ENCODE results near the gene NAA11. TPM values are rescaled to one million over a fixed set of nuclear protein-coding genes. Genes with fewer than 3 reads are reported as not detected.

Gene NAA11
- not detected for total RNA-seq

DNA sequence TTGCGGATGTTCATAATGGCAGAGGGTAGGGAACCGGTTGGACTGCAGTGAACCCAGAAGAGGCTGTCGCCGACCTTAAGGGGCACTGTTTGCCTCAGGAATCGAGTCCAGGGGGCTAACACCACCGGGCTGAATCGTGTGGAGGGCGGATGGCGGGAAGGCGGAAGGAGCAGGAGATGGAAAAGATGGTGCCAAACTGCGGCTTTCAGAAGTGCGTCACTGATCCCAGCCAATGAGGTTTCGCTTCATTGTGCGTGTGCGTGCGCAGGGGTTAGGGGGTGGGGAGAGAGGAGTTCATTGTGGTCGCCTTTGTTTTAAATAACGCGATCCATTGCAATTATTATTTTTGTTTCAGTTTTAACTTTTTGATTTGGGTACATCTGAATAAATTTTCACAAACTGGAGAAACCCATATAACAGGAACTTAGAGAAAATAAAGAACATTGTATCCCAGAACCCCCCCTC, at the start of gene NAA11:
TSS of gene NAA11 (minus strand) at position 198 of the 465 bp plus-strand sequence. CDS start at position 14, 184 bp downstream.
- ATAC-seq: no peak
- Mint-ChIP-seq H3K27me3 (no peaks in the 10 kb centered on the region), H3K4me3 (no peak within 1 kb of the TSS)

DNA sequence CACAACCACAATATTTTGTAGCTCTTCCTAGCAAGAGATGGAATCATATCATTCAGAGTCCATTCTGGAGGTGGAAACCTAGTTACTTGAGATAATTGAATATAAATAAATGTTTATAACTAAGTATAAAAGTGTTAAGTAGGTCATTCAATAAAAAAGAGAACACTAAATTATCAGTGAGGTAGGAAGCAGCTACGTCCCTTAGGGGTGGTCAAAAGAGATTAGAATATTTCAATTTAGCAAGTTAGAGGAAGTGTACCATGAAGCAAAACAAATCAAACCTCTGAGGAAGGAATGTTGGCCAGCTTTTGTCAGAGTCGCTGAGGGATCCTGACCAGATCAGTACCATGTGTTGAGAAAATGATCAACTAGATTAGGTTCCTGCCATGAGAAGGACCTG, 44.2 kb upstream of the NAA11 start:
- Mint-ChIP-seq H3K27me3 (no peaks in the 10 kb centered on the region), H3K4me3 (no peak overlapping the region), H3K9me3 (peaks cover 4% of the 10 kb centered on the region), H3K4me1 (ENCODE audit: low read depth in 2 of 2) (no peaks in the 10 kb centered on the region), H3K36me3 (no peaks in the 10 kb centered on the region), H3K27ac (no peak overlapping the region)
- DNase-seq (ENCODE audit: low spot score): no peak
- ATAC-seq: no peak

More for the DNA sequence above, at the start of gene NAA11:
- Mint-ChIP-seq H3K36me3 (no peaks in the 10 kb centered on the region), H3K27ac (no peak within 1 kb of the TSS), H3K4me1 (ENCODE audit: low read depth in 2 of 2) (no peaks in the 10 kb centered on the region), H3K9me3 (no peaks in the 10 kb centered on the region)
- no peak for DNase-seq (ENCODE audit: low spot score)

- DNase-seq (ENCODE audit: low spot score) (no peak), ATAC-seq (no peak)
- Mint-ChIP-seq H3K4me1 (ENCODE audit: low read depth in 2 of 2) (no peaks in the 10 kb centered on the region), H3K9me3 (peaks cover 4% of the 10 kb centered on the region), H3K27me3 (no peaks in the 10 kb centered on the region), H3K36me3 (no peaks in the 10 kb centered on the region), H3K27ac (no peak overlapping the region), H3K4me3 (no peak overlapping the region)
Measured at GRCh38 chr4:79367096-79367495, 41.2 kb upstream of the NAA11 start.

DNA sequence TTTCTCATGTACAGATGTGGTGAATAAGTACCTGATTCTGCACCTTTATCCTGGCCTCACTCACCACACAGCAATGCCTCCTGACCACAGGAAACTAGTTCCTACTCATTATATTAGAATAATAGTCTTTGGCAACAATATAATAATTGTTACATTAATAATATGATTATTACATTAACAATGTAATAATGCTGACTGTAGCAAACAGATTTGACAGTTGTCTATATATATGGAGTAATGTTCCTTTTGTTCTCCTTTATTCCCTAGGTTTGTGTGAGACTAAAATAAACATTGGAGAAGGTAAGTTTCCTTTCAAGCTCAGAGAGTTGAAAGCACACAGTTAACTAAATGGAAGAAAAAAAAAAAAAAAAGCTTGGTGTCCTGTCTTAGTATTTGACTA, 40.6 kb upstream of the NAA11 start:
- Mint-ChIP-seq H3K4me3 (no peak overlapping the region), H3K27me3 (no peaks in the 10 kb centered on the region), H3K27ac (no peak overlapping the region), H3K4me1 (ENCODE audit: low read depth in 2 of 2) (no peaks in the 10 kb centered on the region), H3K9me3 (peaks cover 4% of the 10 kb centered on the region), H3K36me3 (no peaks in the 10 kb centered on the region)
- ATAC-seq (no peak), DNase-seq (ENCODE audit: low spot score) (no peak)

GRCh38 chr4:79364061-79364460, 38.2 kb upstream of the NAA11 start:
- no peak overlapping the region for H3K27ac Mint-ChIP-seq
- no peaks in the 10 kb centered on the region for H3K4me1 Mint-ChIP-seq (ENCODE audit: low read depth in 2 of 2)
- no peaks in the 10 kb centered on the region for H3K9me3 Mint-ChIP-seq
- DNase-seq (ENCODE audit: low spot score) (no peak), ATAC-seq (no peak)
- H3K36me3 Mint-ChIP-seq: no peaks in the 10 kb centered on the region
- H3K27me3 Mint-ChIP-seq: no peaks in the 10 kb centered on the region
- H3K4me3 Mint-ChIP-seq: no peak overlapping the region

- ATAC-seq (no peak), DNase-seq (ENCODE audit: low spot score) (no peak)
- no peaks in the 10 kb centered on the region for H3K4me1 Mint-ChIP-seq (ENCODE audit: low read depth in 2 of 2)
- H3K9me3 Mint-ChIP-seq: no peaks in the 10 kb centered on the region
- no peak overlapping the region for H3K27ac Mint-ChIP-seq
- H3K27me3 Mint-ChIP-seq: no peaks in the 10 kb centered on the region
- H3K36me3 Mint-ChIP-seq: no peaks in the 10 kb centered on the region
- H3K4me3 Mint-ChIP-seq: no peak overlapping the region
Measured at GRCh38 chr4:79362626-79363025, 36.8 kb upstream of the NAA11 start.

GRCh38 chr4:79360006-79360405, 34.1 kb upstream of the NAA11 start:
- no peaks in the 10 kb centered on the region for H3K27me3 Mint-ChIP-seq
- H3K9me3 Mint-ChIP-seq: no peaks in the 10 kb centered on the region
- no peak for ATAC-seq
- no peak overlapping the region for H3K4me3 Mint-ChIP-seq
- no peaks in the 10 kb centered on the region for H3K4me1 Mint-ChIP-seq (ENCODE audit: low read depth in 2 of 2)
- no peaks in the 10 kb centered on the region for H3K36me3 Mint-ChIP-seq
- no peak for DNase-seq (ENCODE audit: low spot score)
- H3K27ac Mint-ChIP-seq: no peak overlapping the region

GRCh38 chr4:79358438-79358837, 32.6 kb upstream of the NAA11 start:
- no peaks in the 10 kb centered on the region for H3K4me1 Mint-ChIP-seq (ENCODE audit: low read depth in 2 of 2)
- no peaks in the 10 kb centered on the region for H3K36me3 Mint-ChIP-seq
- no peak for DNase-seq (ENCODE audit: low spot score)
- no peak overlapping the region for H3K27ac Mint-ChIP-seq
- H3K4me3 Mint-ChIP-seq: no peak overlapping the region
- ATAC-seq: no peak
- no peaks in the 10 kb centered on the region for H3K27me3 Mint-ChIP-seq
- no peaks in the 10 kb centered on the region for H3K9me3 Mint-ChIP-seq

DNA sequence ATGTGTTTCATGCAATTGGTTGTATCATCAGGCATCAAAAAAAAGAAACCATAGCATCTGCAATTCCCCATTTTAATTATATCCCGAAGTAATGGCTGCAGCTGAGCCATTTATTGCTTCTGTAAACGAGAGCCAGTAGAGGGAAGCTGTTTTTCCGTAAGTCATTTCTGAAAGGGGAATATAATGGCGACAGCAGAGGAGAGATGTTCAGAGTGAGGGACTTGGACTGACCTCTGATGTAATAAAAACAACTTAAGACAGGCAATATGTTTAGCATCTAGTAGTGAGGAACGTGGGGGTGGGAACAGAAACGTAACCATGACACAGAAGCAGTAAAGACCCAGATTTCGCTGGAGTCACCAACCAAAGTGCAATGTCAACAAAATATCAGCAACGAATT, 31.5 kb upstream of the NAA11 start:
- no peaks in the 10 kb centered on the region for H3K4me1 Mint-ChIP-seq (ENCODE audit: low read depth in 2 of 2)
- no peaks in the 10 kb centered on the region for H3K27me3 Mint-ChIP-seq
- ATAC-seq (no peak), DNase-seq (ENCODE audit: low spot score) (no peak)
- H3K27ac Mint-ChIP-seq: no peak overlapping the region
- H3K9me3 Mint-ChIP-seq: no peaks in the 10 kb centered on the region
- no peak overlapping the region for H3K4me3 Mint-ChIP-seq
- H3K36me3 Mint-ChIP-seq: no peaks in the 10 kb centered on the region

DNA sequence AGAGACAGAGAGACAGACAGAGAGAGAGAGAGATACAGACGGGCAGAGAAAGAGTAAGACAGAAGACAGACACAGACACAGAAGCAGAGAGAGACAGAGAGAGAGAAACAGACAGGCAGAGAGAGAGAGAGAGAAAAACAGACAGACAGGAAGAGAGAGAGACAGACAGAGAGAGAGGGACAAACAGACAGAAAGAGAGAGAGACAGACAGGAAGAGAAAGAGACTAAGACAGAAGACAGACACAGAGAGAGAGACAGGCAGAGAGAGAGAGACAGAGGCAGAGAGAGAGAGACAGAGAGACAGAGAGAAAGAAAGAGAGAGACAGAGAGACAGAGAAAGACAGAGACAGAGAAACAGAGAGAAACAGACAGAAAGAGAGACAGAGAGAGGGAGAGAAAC, 27.2 kb upstream of the NAA11 start:
- no peaks in the 10 kb centered on the region for H3K36me3 Mint-ChIP-seq
- ATAC-seq: no peak
- no peak overlapping the region for H3K27ac Mint-ChIP-seq

GRCh38 chr4:79348405-79348804, 22.5 kb upstream of the NAA11 start:
- no peaks in the 10 kb centered on the region for H3K27me3 Mint-ChIP-seq

More for the DNA sequence above, 27.2 kb upstream of the NAA11 start:
- H3K4me1 Mint-ChIP-seq (ENCODE audit: low read depth in 2 of 2): no peaks in the 10 kb centered on the region
- DNase-seq (ENCODE audit: low spot score): no peak
- no peaks in the 10 kb centered on the region for H3K27me3 Mint-ChIP-seq
- no peak overlapping the region for H3K4me3 Mint-ChIP-seq
- H3K9me3 Mint-ChIP-seq: peaks cover 3% of the 10 kb centered on the region

GRCh38 chr4:79341893-79342653, 16.2 kb upstream of the NAA11 start:
- H3K36me3 Mint-ChIP-seq: peaks cover 7% of the 10 kb centered on the region
- DNase-seq (ENCODE audit: low spot score) (no peak), ATAC-seq (no peak)
- peaks cover 23% of the 10 kb centered on the region for H3K9me3 Mint-ChIP-seq
- H3K4me1 Mint-ChIP-seq (ENCODE audit: low read depth in 2 of 2): no peaks in the 10 kb centered on the region
- H3K27ac Mint-ChIP-seq: no peak overlapping the region
- H3K27me3 Mint-ChIP-seq: no peaks in the 10 kb centered on the region
- H3K4me3 Mint-ChIP-seq: no peak overlapping the region

More at GRCh38 chr4:79348405-79348804, 22.5 kb upstream of the NAA11 start:
- no peak for ATAC-seq
- DNase-seq (ENCODE audit: low spot score): no peak
- Mint-ChIP-seq H3K36me3 (no peaks in the 10 kb centered on the region), H3K4me3 (no peak overlapping the region), H3K9me3 (peaks cover 15% of the 10 kb centered on the region), H3K27ac (no peak overlapping the region), H3K4me1 (ENCODE audit: low read depth in 2 of 2) (no peaks in the 10 kb centered on the region)

- peak in 1 of 2 donors; percentile 38 for ATAC-seq
- DNase-seq (ENCODE audit: low spot score): no peak
- Mint-ChIP-seq H3K27ac (no peak overlapping the region), H3K9me3 (peaks cover 15% of the 10 kb centered on the region), H3K4me3 (no peak overlapping the region), H3K27me3 (no peaks in the 10 kb centered on the region), H3K4me1 (ENCODE audit: low read depth in 2 of 2) (no peaks in the 10 kb centered on the region), H3K36me3 (peaks cover 7% of the 10 kb centered on the region)
Measured at GRCh38 chr4:79340568-79340967, 14.7 kb upstream of the NAA11 start.

DNA sequence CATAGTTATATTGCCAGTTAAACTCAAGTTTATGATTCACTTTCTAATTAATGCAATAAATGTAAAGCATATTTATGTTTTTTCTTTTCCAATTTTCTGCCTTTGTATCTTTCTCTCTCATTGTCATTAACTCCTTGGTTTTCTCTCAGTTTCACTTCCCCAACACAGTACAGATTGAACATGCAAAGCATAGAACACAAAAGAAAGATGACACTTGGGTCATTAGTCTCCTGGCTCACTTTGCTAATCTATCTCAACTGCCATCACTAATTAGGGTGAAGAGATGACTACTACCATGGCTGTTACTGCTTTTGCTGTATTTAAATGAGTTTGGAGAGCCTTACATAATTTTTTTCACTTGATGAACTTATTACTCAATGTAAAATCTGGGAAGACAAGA, 12.3 kb upstream of the NAA11 start:
- Mint-ChIP-seq H3K9me3 (peaks cover 15% of the 10 kb centered on the region), H3K4me1 (ENCODE audit: low read depth in 2 of 2) (no peaks in the 10 kb centered on the region), H3K27me3 (no peaks in the 10 kb centered on the region), H3K36me3 (peaks cover 7% of the 10 kb centered on the region), H3K4me3 (no peak overlapping the region), H3K27ac (no peak overlapping the region)
- no peak for DNase-seq (ENCODE audit: low spot score)
- ATAC-seq: no peak

DNA sequence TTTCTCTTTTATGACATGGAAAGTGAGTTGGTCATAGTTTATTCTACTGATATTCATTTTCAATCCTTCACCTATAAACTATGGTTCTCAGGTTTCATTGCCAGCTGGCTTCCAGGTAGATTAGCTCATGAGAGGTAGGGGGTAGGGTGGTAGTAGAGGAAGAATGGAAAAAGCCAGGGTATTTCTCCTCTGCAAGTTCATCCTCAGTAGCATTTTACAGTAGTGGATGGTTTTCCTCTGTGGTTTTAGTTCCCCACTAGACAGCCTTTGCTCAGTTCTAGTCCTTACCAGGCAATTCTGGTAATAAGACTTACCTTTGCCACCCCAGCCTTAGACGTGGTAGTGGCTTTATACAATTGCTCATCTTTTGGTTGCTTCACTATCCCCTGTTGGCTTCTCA, 8.9 kb upstream of the NAA11 start:
- H3K4me1 Mint-ChIP-seq (ENCODE audit: low read depth in 2 of 2): no peaks in the 10 kb centered on the region
- ATAC-seq: no peak
- H3K9me3 Mint-ChIP-seq: peaks cover 4% of the 10 kb centered on the region
- no peak overlapping the region for H3K4me3 Mint-ChIP-seq
- no peak for DNase-seq (ENCODE audit: low spot score)
- H3K36me3 Mint-ChIP-seq: no peaks in the 10 kb centered on the region
- H3K27ac Mint-ChIP-seq: no peak overlapping the region
- H3K27me3 Mint-ChIP-seq: no peaks in the 10 kb centered on the region

Data from natural killer cell treated with Interleukin-12 subunit alpha and Interleukin-12 subunit beta and Interleukin-15 and Interleukin-18, amount 100 ng/mL, for 72 hours (primary cell).